GM03348 (cell line): Measurements from ENCODE around the gene RBM23.
"Not testable (repeated sequence)": the region's sequence is repeated elsewhere in the genome, so short reads cannot be mapped to it uniquely, and the experiment has no call there.

Experiments
- DNase-seq: peaks from one replicate; pipeline ENCODE4 v3.0.0; 2012; ENCODE audit warnings: low spot score

The RBM23 gene

DNA sequence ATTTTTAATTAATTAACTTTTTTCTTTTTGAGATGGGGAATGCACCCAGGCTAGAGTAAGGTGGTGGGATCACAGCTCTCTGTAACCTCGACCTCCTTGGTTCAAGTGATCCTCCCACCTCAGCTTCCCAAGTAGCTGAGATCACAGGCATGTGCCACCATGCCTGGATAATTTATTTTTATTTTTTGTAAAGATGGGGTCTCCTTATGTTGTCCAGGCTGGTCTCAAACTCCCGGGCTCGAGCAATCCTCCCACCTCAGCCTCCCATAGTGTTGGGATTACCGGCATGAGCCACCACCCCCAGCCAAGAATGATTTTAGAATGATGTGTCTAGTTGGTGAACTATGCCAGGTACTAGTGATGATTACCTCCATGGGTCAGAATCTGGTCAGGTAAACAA is 54.0 kb downstream of the RBM23 start:
- no peak for DNase-seq

GRCh38 chr14:22861651-22862050 is 57.3 kb downstream of the RBM23 start:
- DNase-seq: no peak

GRCh38 chr14:22860377-22860776 is 58.6 kb downstream of the RBM23 start:
- not testable (repeated sequence) for DNase-seq

- DNase-seq: no peak
Measured at GRCh38 chr14:22856428-22856827, 62.5 kb downstream of the RBM23 start.

DNA sequence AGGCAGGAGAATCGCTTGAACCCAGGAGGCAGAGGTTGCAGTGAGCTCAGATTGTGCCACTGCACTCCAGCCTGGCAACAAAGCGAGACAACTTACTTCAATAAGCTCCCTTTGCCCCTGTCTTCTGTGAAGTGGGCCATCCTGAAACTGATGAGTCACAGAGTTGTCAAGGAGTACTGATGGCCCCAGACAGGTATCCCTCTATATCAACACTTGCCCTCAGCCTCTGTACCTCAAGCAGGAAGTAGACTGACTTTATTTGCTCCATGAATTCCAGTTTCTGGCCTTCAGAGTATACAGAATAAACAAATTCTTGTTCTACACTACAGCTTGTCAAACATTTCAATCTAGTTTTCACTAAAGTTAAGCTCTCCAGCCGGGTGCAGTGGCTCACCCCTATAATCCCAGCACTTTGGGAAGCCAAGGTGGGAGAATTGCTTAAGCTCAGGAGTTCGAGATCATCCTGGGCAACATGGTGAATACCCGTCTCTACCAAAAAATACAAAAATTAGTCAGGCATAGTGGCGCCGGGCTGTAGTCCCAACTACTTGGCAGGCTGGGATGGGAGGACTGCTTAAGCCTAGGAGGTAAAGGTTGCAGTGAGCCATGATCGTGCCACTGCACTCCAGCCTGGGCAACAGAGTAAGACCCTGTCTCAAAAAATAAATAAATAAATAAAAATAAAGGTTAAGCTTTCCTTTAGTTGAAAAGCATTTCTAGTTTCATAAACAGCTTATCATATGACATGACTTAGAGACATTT is 63.8 kb downstream of the RBM23 start:
- DNase-seq: no peak

GRCh38 chr14:22854296-22854695 is 64.7 kb downstream of the RBM23 start:
- not testable (repeated sequence) for DNase-seq

- DNase-seq: peak; percentile 86
Measured at GRCh38 chr14:22852940-22853767, 65.8 kb downstream of the RBM23 start.

GRCh38 chr14:22852599-22852939 is 66.4 kb downstream of the RBM23 start:
- DNase-seq: no peak

GRCh38 chr14:22852178-22852577 is 66.8 kb downstream of the RBM23 start:
- DNase-seq: not testable (repeated sequence)

DNA sequence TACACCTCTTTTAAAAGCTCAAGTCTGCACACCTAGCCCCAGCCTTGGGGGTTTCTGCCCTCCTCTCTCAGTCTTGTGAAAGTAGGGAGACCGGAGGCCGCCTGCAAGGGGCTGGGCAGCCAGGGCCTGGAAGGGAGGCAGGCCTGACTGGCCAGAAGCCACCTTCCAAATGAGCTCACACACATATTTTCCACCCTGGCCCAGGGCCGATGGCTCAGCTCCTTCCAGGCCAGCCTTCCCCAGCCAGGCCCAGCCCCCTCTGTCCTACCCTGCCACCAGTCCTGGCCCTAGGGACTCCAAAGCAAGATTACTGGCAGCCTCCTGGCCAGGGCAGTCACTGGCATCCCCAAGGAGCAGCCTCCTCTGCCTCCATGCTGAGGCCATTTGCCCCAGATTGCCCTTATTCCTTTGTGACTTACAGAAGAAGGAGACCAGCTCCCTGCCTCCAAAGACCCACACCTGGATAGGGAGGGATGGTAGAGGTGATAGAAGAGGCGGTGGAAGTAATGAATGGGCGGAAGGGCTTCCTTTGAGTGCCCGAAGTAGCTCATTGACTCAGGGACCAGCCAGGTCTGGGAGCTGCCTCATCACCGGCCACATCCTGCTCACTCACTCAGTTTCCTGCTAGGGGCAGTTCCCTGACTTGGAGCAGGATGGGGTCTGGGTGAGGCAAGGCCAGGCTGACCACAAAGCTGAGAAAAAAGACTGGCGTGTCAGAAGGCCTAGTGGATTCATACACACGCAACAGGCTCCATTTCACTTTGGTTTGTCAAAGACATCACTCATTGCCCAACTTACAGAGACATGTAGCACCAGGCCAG is 67.8 kb downstream of the RBM23 start:
- peak; percentile 90 for DNase-seq

DNA sequence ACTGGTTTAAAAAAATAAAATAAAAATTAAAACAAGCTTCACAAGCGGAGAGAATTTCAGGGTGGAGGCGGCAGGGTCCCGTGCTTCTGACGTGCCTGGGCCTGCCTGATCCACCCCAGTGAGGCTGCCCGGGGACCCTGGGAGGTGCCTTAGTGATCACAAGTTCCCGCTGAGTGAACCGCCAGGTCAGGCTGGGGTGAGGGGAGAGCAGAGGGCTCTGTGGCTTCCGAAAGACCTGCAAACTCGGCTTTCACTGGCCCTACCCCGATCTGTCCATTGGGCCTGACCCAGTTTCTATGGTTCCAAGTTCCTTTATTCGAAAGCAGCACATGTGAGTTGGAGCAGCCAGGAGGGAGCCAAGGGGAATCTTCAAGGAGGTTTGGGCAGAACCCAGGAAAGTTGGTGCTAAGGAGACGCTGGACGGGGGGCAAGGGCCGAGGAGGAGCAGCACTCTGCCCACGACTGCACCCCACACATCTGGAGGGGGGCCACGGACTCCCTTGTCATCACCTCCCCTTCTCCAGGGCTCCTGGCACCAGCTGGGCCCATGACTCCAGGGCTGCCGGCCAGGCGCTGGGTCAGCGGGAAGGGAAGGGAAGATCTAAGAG is 69.6 kb downstream of the RBM23 start:
- DNase-seq: peak; percentile 66

- DNase-seq: peak; percentile 86
Measured at GRCh38 chr14:22848351-22849164, 70.4 kb downstream of the RBM23 start.

GRCh38 chr14:22847661-22848341 is 71.1 kb downstream of the RBM23 start:
- DNase-seq: peak; percentile 47

GRCh38 chr14:22846811-22847307 is 72.1 kb downstream of the RBM23 start:
- DNase-seq: no peak

GRCh38 chr14:22845821-22846625 is 72.9 kb downstream of the RBM23 start:
- DNase-seq: no peak

DNA sequence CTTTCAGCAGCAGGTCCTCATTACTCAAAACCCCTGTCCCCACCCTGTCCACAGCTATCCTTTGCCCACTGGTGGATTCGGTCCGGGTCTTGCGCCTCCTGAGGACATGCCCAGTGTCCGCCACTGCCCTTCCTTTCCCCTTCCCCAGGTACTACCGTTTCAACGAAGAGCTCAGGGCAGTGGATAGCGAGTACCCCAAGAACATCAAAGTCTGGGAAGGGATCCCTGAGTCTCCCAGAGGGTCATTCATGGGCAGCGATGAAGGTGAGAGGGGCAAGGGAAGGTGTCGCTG is 73.9 kb downstream of the RBM23 start:
- no peak for DNase-seq

DNA sequence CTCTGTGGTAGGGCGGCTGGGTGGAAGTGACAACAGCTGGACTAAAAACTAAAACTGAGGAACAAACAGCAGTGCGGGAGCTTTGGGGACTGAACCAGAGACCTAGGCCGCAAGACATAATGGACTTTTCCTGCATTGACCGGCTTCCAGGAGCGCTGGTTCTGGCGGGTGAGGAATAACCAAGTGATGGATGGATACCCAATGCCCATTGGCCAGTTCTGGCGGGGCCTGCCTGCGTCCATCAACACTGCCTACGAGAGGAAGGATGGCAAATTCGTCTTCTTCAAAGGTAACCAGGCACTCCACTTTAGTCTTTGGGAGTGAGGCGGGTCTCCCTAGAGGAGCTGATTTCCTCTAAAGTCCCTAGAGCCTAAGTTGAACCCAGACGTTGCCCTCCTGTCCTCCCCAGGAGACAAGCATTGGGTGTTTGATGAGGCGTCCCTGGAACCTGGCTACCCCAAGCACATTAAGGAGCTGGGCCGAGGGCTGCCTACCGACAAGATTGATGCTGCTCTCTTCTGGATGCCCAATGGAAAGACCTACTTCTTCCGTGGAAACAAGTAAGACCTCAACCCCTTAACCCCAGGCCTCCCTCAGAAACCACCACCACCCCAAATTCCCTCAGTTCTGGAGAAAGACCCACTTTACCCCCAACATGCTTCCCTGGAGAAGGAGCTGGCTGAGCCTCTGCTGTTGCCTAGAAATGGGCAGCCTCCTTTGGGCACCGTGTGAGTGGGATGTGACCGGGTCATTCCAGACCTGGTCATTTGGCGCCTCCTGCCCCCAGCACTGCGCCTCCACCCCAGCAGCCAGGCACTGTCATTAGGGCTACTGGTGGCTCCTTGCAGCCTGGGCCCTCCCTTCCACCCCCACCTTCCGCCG is 74.5 kb downstream of the RBM23 start:
- no peak for DNase-seq
